Activated naive CD4-positive, alpha-beta T cell (primary cell): ENCODE measurements around the gene UMAD1.

Experiments
- DNase-seq, 4 experiments: peaks; one replicate each; lab custom pipeline; 2025; lab: John Stamatoyannopoulos, UW

Gene UMAD1

DNA sequence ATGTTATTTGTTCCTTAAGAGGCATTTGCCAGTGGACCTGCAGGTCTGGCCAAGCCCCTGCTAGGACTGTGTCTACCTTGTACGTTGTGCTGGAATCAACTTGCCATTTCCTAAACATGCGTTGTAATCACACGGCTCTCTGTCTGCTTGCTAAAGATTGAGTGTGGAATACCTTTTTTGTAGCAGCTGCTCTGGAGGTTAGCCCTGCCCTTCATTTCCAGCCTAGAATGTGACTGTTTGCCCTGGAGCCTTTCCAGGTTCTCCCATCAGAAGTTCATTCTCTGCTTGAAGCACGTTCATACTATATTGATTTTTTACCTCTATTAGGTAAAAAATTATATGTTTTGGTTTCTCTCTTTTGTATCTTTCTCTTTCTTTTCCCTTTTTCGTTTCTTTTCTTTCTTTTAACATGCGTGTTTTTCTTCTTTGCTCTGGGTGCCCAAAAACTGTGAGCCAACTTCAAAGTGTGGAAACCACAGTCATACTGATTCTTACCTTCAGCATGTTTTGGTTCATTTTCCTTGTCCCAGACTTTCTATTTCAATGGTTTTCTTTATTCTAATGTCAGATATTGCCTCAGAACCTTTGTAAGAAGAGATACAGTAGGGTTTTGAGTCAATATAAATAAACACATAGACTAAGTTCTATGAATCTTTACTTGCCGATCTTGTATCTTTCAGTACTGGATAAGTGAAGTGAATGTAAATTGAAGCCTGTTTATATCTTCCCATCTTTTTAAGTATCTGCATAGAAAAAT lies 189.7 kb downstream of the UMAD1 start:
- no peak for DNase-seq

DNA sequence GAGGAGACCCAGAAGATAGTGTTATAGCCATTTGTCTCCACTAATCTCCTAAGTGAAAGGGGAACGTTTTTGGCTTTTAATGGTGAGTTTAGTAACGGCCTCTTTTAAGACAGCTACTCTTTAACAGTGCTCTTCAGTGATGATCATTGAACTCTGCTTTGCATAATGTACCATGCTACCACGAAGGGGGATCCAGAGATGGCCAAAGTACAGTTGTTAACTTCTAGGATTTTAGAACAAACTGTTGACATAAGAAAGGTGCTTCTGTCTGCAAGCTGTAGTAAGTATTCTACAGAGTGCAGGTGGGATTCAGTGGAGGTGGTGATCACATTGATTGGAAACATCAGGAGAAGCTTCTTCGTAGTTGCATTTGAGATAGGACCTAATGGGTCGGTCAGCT lies 192.0 kb downstream of the UMAD1 start:
- DNase-seq: no peak

DNA sequence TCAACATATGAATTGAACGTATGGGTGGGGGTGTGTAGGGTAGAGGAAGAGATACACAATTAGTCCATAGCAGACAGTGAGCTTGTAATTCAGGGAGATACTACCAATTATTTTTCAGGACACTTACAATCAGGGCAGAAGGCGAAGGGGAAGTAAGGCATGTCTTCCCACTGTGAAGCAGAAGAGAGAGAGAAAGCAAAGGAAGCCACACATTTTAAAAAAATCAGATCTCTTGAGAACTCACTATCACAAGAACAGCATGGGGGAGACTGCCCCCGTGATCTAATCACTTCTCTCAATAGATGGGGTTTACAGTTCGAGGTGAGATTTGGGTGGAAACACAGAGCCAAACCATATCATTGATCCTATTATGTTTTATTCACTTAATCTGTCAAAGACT lies 194.2 kb downstream of the UMAD1 start:
- no peak for DNase-seq

DNA sequence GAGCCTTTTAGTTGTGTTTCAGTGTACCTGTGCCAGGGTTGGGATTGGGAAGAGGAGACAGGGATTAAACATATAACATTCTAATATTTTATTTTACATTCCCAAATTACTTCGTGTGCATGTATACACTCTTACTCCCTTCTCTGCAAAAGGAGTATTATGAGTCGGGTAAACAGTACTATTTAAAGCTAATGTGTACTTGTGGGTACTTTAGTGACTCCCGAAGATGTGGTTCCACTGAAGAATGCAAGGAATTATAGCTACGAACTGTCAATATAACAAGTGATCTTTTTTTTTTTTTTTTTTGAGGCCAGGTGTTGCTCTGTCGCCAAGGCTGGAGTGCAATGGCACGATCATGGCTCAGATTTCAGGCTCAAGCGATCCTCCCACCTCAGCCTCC lies 200.5 kb downstream of the UMAD1 start:
- no peak for DNase-seq

DNA sequence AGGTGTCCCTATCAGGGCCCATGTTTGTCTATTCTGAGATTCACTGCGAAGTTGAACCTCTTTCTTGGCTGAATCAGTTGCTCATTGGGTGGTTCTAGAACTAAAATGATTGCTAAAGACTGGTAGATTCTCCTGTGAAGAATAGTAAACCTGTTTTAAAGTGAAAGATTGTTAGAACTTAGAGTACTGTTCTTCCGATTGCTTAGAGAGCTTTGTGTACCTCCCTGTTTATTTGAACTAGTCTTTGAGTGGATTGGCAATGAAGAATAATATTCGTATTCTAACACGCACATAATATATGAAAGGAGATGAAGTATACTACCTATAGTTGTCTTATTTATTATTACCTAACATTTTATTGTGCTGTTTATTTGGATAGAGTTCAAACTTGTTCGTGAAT lies 202.7 kb downstream of the UMAD1 start:
- DNase-seq: no peak

DNA sequence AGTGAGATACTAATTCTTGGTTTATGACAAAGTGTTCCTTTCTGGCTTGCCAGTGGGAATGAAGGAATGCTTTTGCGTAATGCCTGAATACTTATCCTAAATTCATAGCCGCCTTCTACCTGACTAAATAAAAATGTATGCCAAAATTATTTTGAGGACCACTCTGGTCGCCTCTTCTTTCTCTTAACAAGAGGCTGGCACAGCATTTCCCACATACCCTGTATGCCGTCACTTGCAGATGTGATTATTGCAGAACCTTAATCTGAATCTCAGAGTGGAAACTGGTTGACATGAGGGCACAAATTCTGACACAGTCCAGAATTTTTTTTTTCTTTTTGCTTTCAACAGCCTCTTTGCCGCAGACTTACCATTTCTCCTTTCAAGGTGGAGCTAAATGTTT lies 203.4 kb downstream of the UMAD1 start:
- no peak for DNase-seq

DNA sequence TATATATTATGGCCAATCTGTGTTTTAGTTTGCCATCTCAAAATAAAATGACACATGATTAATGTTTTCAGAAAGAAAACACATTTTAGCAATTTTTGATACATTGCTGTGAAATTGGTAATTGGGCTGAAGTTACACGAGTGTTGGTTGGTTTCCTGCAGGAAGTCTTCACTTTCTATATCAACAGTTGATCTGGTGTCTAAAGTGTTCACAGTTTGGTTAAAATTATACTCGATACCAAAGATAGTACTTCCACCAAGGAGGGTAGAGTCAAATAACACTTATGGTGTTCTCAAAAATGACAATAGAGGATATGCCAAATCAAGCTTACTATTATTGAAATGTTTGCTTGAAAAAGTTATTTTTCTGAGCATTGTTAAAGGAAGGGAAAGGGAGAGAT lies 207.7 kb downstream of the UMAD1 start:
- no peak for DNase-seq

DNA sequence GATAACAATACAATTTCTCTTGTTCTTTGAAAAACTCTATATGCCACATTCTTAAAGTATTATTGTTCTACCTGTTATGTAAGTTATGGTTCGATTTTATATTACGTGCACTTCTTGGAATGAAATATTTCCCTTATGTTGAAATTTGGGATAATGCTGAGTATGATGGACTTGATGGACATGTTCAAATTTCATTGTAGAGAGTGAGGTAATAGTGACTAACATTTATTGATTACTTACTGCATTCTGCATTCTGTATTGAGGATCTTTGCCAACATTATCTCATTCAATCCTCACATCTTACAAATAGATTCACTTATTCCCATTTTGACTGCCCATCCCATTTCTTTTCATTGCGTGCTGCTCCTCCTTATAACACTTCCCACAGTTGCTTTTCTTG lies 208.3 kb downstream of the UMAD1 start:
- no peak for DNase-seq

DNA sequence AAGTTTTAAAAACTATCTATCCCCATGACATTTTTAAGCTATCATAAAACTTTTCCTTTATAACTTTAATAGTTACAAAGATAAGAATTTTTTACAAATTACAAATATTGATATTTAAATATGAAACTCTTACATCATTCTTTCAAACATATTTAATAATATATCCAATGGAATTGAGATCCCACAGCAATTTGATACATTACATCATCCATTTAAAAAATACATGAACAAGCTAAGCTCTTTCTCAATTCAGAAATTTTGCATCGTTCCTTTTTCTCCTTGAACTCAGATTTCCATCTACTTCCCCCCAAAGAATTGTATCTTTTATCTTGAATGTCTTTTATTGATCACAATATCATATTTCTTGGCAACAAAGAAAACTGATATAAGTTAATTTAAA lies 209.6 kb downstream of the UMAD1 start:
- no peak for DNase-seq

DNA sequence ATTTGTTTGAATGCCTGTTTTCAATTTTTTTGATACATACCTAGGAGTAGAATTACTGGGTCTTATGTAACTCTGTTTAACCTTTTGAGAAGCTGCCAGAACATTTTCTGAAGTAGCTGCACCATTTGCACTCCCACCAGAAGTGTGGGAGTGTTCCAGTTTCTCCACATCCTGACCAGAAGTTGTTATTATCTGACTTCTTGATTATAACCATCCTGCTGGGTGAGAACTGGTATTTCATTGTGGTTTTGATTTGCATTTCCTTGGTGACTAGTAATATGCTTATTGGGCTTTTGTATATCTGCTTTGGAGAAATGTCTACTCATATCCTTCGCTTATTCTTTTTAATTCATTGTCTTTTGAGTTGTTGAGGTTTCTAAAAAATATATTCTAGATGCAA lies 210.8 kb downstream of the UMAD1 start:
- no peak for DNase-seq

DNA sequence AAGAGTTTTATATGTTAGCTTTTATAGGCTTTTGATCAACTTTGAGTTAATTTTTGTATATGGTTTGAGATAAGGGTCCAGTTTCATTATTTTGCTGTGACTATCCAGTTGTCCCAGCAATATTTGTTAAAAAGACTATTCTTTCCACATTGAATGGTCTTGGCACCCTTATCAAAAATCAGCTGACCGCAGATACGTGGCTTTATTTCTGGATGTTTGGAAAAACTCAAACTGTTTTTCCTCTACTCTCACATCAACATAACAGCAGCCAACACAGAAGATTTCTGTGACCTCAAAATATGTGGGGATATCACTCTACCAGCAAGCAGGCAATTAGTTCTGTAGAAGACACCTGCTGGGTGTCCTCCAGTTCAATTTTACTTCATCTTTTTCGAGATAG lies 211.4 kb downstream of the UMAD1 start:
- DNase-seq: no peak

DNA sequence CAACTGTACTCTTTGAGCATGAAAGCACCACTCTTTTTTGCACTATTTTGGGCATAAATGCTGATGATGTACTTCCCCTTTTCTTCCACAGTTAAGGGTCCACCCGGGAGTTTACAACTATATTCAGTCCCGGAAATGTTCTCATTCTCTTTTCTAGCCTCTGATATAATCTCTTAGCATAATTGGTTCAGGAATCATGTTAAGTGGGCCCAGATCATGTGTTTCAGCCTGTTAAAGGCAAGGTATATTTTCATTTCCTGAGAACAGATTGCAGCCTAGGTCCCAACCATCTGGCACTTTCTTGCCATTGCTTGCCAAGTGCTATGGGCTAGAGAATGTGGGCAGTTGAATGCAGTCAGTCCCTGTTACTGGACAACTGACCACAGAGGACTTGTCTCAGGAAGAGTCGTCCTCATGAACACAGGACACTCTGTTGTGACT lies 216.6 kb downstream of the UMAD1 start:
- DNase-seq: no peak

DNA sequence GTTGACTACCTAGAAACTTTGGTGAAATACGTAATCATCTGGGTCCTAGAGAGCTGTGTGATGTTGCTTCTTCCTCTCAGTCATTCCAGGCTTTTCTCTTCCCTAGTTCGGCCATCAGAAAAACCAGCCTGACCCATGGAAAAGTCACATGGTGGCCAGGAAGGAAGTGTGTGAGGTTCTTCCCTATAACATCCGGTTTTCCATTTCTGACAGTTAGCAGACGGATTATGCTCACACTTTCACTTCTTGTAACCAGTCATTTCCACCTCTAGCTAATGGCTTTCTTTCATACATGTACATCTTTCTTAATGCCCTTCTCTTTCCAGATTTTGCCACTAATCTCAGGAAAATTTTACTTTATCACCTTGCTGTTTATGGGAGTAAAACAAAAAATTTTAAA lies 218.0 kb downstream of the UMAD1 start:
- no peak for DNase-seq

DNA sequence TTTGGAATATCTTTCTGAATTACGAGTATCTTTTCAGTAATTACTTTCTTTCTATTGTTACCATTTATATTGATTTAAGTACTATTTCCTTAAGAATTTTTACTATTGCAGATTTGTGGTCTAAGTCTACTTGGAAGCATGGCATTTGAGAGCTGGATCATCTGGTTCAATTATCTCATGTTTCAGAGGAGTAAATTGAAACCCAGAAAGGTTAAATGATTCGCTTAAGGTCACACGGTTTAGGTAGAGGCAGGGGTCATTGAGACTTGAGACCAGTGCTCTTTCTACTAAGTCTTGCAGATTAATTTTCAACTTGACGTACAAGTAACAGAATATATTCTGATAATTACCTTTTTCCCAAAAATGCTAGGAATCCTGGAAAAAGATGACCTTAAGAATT lies 218.9 kb downstream of the UMAD1 start:
- no peak for DNase-seq

DNA sequence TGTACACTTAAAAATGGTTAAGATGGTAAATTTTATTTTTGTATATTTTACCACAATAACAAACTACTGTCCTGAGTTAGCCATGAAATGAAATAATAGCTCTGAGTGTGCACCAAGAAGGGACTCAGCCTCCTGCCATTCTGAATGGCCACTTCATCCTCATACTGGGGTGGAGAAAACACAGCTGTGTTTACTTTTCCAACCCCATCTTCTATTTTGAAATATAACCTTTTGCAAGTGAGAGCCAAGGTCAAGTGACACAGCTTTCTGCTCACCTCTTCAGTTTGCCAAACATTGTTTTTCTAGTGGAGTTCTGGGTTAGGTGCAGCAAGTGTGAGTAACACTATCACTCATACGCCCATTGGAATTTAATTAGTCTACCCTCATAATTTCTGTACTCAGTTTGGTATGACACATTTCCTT lies 220.7 kb downstream of the UMAD1 start:
- no peak for DNase-seq

DNA sequence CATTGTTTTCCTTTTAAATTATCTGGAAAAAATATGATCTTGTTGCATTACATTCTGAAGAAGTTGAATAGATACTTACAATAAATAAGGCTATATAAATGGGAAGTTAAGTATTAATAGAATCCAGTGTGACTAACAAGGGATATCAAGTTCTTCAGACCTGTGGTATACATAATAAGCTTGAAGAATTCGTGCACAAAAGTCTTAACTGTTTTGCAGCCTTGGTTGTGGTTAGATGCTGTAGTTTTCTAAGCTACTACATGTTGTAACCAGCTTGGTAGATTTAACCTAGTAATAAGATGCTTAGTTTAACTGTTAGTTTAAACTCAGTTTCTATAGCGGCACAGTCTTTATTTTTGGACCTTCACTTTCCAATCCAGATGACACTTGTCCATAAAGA lies 221.8 kb downstream of the UMAD1 start:
- no peak for DNase-seq

DNA sequence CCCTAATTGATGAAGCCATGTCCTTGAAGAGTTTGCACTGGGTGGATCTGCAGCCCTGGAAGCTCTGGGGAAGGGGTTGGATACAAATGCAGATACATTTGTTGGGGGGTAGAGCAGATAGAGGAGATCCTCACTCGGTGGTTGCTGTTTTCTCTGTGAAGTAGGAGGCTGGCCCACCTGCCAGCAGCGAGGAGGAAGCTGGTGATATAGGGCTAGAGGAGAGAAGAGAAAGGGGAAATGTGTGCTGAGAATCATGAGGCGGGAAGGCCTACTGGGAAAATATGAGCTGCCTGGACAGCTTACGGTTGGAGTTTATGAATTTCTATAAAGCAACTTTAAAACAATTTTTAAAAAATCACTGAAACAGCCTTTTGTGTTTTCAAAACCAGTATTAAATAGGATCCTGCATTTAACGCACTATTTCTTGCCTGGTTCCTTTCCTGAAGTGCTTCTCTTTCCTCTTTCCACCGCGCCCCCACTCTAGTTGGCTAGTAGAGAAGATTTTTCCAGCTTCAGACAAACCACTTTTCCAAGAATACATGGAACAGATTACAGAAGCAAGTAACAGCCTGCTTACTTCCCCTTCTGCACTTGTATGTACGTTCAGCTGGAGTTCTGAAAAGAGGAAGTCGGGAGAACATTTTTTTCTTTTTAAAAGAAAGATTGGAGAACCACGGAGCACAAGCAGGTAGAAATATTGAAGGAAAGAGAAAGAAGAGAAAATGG lies 227.5 kb downstream of the UMAD1 start:
- no peak for DNase-seq

DNA sequence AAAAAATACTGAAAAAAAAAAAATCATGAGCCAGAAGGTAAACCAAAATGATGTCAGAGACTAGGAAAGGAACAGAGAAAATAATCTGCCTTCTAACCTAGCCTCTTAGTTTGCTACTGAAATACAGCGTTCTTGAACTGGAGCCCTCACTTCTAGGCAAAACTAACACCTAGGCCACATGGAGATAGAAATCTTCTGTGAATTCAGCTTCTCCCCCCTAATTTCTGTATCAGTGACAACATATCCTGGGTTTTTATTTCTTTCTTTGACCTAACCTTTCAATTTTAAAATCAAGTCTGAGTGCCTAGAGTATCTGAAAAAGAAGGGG lies 228.0 kb downstream of the UMAD1 start:
- DNase-seq: no peak

DNA sequence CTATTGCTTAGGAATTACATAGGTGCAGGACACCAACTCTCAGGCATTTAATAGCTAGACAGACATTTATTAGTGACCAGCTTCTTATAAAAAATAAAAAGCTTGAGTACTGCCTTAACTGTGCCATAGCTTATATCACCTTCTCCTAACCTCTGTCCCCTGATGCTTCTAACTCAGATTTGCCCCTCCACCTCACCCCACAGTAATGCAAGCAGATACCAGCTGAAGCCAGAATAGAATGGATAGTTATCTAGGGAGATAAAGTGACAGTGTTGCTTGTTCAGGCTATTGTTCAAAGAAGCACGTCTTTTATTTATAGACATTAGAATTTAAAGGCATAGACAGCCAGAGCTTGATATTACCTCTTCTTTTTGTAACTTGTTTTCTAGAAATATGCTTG lies 228.5 kb downstream of the UMAD1 start:
- no peak for DNase-seq

DNA sequence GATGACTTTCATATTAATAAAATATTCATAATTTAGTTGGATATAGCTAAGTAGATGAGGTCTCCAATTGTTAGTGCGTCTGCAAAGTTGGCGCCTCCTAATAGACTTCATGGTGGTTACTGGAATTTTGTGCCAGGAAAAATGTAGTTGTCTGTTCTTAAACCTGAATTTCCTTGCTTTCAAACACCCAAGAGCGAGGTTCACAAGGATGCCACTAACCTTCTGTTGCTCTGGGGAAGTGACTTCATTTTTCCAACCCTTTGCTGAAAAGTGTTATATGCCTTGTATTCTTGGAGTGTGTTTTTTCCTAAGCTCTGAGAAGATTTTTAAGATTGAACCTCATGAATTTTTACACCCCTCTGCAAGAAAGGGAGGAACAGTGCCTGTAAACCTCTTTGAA lies 229.1 kb downstream of the UMAD1 start:
- DNase-seq: no peak

DNA sequence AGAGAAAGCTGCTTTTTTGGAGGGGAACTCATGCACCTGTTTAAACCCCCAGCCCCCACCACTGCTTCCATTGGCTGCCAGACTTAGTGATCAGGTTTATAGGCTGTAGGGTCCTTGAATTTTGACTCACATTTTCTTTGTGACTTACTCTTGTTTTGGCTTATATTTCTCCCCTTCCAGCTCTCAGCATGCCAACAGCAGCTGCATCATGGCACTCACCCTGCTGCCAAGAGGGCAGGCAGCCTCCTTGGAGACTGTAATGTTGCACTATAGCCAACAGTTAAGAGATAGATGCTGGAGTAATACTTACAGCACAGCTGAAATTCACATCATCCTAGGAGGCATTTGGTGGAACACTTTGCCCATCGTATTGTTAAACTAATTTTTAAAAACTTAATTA lies 230.0 kb downstream of the UMAD1 start:
- no peak for DNase-seq

DNA sequence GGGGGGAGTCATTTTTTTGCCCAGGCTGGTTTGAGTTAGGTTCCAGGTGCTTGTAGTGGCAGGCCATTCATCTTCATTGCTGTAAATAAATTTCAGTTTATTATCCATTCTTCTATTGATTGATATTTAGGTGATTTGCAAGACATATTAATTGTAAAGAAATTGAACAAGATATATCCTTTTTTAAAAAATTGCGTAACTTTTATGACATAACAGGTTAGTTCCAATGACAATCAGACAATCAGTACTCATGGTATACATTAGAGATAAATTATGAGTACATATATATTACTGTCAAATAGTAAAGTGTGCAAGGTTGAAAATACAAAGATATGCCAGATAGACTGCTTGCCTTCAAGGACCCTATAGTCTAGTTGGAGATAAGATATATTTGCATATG lies 235.9 kb downstream of the UMAD1 start:
- DNase-seq: no peak

DNA sequence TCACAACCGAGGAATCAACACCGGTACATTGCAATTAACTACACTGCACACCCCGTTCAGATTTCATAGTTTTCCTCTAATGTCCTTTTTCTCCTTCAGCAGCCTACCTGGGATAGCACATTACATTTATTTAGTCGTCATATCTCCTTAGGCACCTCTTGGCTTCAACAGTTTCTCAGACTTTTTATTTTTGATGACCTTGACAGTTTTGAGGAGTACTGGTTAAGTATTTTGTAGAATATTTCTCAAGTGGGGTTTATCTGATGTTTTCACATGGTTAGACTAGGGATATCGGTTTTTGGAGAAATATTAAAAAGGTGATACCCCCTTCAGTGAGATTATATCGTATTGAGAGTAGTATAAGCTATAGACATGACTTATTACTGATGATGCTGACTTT lies 241.0 kb downstream of the UMAD1 start:
- no peak for DNase-seq

DNA sequence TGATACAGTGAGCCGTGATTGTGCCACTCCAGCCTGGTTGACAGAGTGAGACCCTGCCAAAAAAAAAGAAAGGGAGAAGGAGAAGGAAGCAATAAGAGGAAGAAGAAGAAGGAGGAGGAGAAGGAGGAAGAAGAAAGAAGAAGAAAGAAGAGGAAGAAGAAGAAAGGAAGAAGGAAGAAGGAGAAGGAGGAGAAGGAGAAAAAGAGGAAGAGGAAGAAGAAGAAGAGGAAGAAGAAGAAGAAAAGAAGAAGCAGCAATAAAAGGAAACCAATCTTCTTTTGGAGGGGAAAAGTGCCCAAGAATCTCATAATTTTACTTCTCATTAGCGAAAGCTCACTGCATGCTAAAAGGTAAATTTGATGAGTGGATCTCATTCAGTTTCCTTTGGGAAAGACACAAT lies 242.3 kb downstream of the UMAD1 start:
- DNase-seq: no peak
